ENCODE data around the gene ARHGEF10L. TPM values are rescaled to one million over a fixed set of nuclear protein-coding genes. Genes with fewer than 3 reads are reported as not detected.

ARHGEF10L gene
- total RNA-seq, 2 experiments from 2014 or later, result not detected

DNA sequence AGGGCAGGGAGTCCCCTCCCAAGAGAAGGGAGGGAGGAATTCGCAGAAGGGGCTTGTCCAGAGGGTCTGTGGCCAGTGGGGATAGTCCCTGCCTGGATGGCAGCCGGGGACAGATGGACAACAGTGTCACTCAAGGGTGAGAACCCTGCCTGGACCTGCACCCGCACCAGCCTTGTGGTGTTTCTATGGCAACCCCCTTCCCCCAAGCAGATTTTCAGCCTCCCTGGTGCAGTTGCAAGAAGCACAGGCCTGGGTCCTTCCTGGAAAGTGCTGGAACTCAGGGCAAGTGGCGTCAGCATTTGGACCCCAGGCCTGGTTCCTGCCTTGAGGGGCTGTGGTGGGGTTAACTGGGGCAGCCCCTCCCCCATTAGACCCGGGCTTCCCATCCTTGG, 131.8 kb downstream of the ARHGEF10L start:
- Mint-ChIP-seq H3K9me3 (no peaks in the 10 kb centered on the region), H3K4me1 (ENCODE audit: low read depth) (no peaks in the 10 kb centered on the region), H3K27me3 (no peaks in the 10 kb centered on the region), H3K27ac (no peak overlapping the region), H3K4me3 (no peak overlapping the region), H3K36me3 (ENCODE audit: low read depth) (no peaks in the 10 kb centered on the region)
- CTCF ChIA-PET, result interaction anchor here (0.9 kb wide), 1 partner anchor 10 kb away, joined by 4 read pairs; no protein-coding TSS in a partner anchor
- intact Hi-C loops (cut with micrococcal nuclease), result no loop called here
- TF ChIP-seq, protein P1, sequence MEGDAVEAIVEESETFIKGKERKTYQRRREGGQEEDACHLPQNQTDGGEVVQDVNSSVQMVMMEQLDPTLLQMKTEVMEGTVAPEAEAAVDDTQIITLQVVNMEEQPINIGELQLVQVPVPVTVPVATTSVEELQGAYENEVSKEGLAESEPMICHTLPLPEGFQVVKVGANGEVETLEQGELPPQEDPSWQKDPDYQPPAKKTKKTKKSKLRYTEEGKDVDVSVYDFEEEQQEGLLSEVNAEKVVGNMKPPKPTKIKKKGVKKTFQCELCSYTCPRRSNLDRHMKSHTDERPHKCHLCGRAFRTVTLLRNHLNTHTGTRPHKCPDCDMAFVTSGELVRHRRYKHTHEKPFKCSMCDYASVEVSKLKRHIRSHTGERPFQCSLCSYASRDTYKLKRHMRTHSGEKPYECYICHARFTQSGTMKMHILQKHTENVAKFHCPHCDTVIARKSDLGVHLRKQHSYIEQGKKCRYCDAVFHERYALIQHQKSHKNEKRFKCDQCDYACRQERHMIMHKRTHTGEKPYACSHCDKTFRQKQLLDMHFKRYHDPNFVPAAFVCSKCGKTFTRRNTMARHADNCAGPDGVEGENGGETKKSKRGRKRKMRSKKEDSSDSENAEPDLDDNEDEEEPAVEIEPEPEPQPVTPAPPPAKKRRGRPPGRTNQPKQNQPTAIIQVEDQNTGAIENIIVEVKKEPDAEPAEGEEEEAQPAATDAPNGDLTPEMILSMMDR (IDR thresholded peaks at IDR 0.05), result no peak
- no peak for DNase-seq
- ATAC-seq, result no peak
- POLR2A ChIA-PET, result no interaction called here

- DNase-seq, result no peak
- no peaks in the 10 kb centered on the region for H3K4me1 Mint-ChIP-seq (ENCODE audit: low read depth)
- ATAC-seq, result no peak
- no peak overlapping the region for H3K27ac Mint-ChIP-seq
- no peaks in the 10 kb centered on the region for H3K9me3 Mint-ChIP-seq
- ChIA-PET POLR2A (no interaction called here), CTCF (interaction anchor here (0.9 kb wide), 1 partner anchor 10 kb away, joined by 4 read pairs; no protein-coding TSS in a partner anchor)
- H3K27me3 Mint-ChIP-seq, result no peaks in the 10 kb centered on the region
- H3K36me3 Mint-ChIP-seq (ENCODE audit: low read depth), result no peaks in the 10 kb centered on the region
- intact Hi-C loops (cut with micrococcal nuclease), result no loop called here
- H3K4me3 Mint-ChIP-seq, result no peak overlapping the region
- TF ChIP-seq, protein P1 (IDR thresholded peaks at IDR 0.05), result no peak
These were observed 132.2 kb downstream of the ARHGEF10L start for GRCh38 chr1:17671741-17672140.

- no peak overlapping the region for H3K27ac Mint-ChIP-seq
- H3K36me3 Mint-ChIP-seq (ENCODE audit: low read depth), result no peaks in the 10 kb centered on the region
- DNase-seq (no peak), ATAC-seq (no peak)
- H3K9me3 Mint-ChIP-seq, result no peaks in the 10 kb centered on the region
- ChIA-PET POLR2A (no interaction called here), CTCF (no interaction called here)
- TF ChIP-seq, protein P1 (IDR thresholded peaks at IDR 0.05), result no peak
- intact Hi-C loops (cut with micrococcal nuclease), result no loop called here
- no peaks in the 10 kb centered on the region for H3K27me3 Mint-ChIP-seq
- no peaks in the 10 kb centered on the region for H3K4me1 Mint-ChIP-seq (ENCODE audit: low read depth)
- H3K4me3 Mint-ChIP-seq, result no peak overlapping the region
These were observed 132.7 kb downstream of the ARHGEF10L start for GRCh38 chr1:17672226-17672625.

GRCh38 chr1:17673329-17674072, 134.0 kb downstream of the ARHGEF10L start:
- DNase-seq (no peak), ATAC-seq (no peak)
- CTCF ChIA-PET, result no interaction called here

More at GRCh38 chr1:17673329-17674072, 134.0 kb downstream of the ARHGEF10L start:
- Mint-ChIP-seq H3K27ac (no peak overlapping the region), H3K9me3 (no peaks in the 10 kb centered on the region), H3K4me3 (no peak overlapping the region), H3K27me3 (no peaks in the 10 kb centered on the region), H3K4me1 (ENCODE audit: low read depth) (no peaks in the 10 kb centered on the region), H3K36me3 (ENCODE audit: low read depth) (no peaks in the 10 kb centered on the region)
- TF ChIP-seq, protein P1 (IDR thresholded peaks at IDR 0.05), result no peak
- intact Hi-C loops (cut with micrococcal nuclease), result no loop called here
- POLR2A ChIA-PET, result no interaction called here

Measured in activated CD8-positive, alpha-beta T cell treated with anti-CD3 and anti-CD28 coated beads for 36 hours (primary cell).